Breast epithelium (tissue), 4 donors: ENCODE measurements around the gene KRT4. TPM values are rescaled to one million over a fixed set of nuclear protein-coding genes. Genes with fewer than 3 reads are reported as not detected.

Experiments
- DNase-seq, 2 donors: peaks; one replicate each; pipeline ENCODE4 v3.0.0-alpha.2; 2019; ENCODE audit warnings: low spot score in 2 of 2
- H3K27ac ChIP-seq, 2 donors: fragments of 200-600 bp; sonication (generic) in 1 of 2; one replicate each; pipeline ENCODE4 v1.5.1; 2016 to 2019; ENCODE audit warnings: mild to moderate bottlenecking in 1 of 2
- H3K27me3 ChIP-seq, 2 donors: fragments of 200-600 bp; sonication (generic) in 1 of 2; one replicate each; pipeline versions ENCODE4 v1.5.1 to v1.6.0; 2017 to 2019; ENCODE audit warnings: control low read depth in 1 of 2, mild to moderate bottlenecking in 1 of 2
- H3K36me3 ChIP-seq: fragments of 200-600 bp; one replicate; pipeline ENCODE4 v1.5.1; 2019
- H3K4me1 ChIP-seq, 2 donors: fragments of 200-600 bp; sonication (generic); one replicate each; pipeline ENCODE4 v1.5.1; 2016 to 2019; ENCODE audit warnings: control low read depth in 1 of 2
- H3K4me3 ChIP-seq, 3 donors: fragments of 200-600 bp; sonication (generic); 1 replicate in 2 of 3; 2 replicates in 1 of 3; pipeline ENCODE4 v1.5.1; 2016 to 2019; ENCODE audit warnings: mild to moderate bottlenecking in 3 of 3, moderate library complexity in 2 of 3
- H3K9me3 ChIP-seq, 2 donors: fragments of 200-600 bp; sonication (generic) in 1 of 2; one replicate each; pipeline ENCODE4 v1.5.1; 2016 to 2019; ENCODE audit warnings: control low read depth in 1 of 2
- CTCF ChIP-seq, 3 donors: fragments of 450-650 bp; IDR thresholded peaks; one replicate each; pipeline ENCODE4 v1.5.1; 2016 to 2017; ENCODE audit warnings: antibody characterized with exemption in 3 of 3, mild to moderate bottlenecking in 3 of 3, moderate library complexity in 3 of 3
- POLR2A ChIP-seq: fragments of 450-650 bp; IDR thresholded peaks from one replicate; pipeline ENCODE4 v1.6.1; 2016; ENCODE audit warnings: antibody characterized with exemption, mild to moderate bottlenecking, moderate library complexity
- POLR2AphosphoS5 ChIP-seq, 3 donors: sonication (generic); formaldehyde crosslinking; IDR thresholded peaks; one replicate each; pipeline ENCODE4 v1.6.1; 2017; ENCODE audit warnings: antibody characterized with exemption in 3 of 3
- intact Hi-C: fragments of 100-400 bp; cut with DNase I; formaldehyde crosslinking; loops from one replicate; pipeline ENCODE4 v1.15.1; 2023; ENCODE audit warnings: low total_unique reads
- total RNA-seq, 3 donors: library from RNA; depleted of rRNA; stranded (reverse); fragments of >200 nt; gene quantifications; one replicate each; pipeline ENCODE4 v1.1.0, GENCODE V29; 2016

KRT4 gene
- total RNA-seq, 3 donors from 2014 or later = 0.33 TPM; not detected in 2

GRCh38 chr12:52823761-52824450, 10.0 kb upstream of the KRT4 start:
- H3K36me3 ChIP-seq = no peaks in the 10 kb centered on the region
- intact Hi-C loops = no loop called here

GRCh38 chr12:52822771-52823510, 9.0 kb upstream of the KRT4 start:
- no peaks in the 10 kb centered on the region for H3K9me3 ChIP-seq
- intact Hi-C loops = no loop called here
- DNase-seq = no peak
- H3K4me3 ChIP-seq = no peak overlapping the region
- peaks cover 0 to 4% of the 10 kb centered on the region in 2 donors for H3K27me3 ChIP-seq
- TF ChIP-seq CTCF (IDR thresholded peaks at IDR 0.05) (no peak), POLR2A (no peak), POLR2AphosphoS5 (IDR thresholded peaks at IDR 0.05) (no peak)
- no peaks in the 10 kb centered on the region for H3K36me3 ChIP-seq
- no peaks in the 10 kb centered on the region for H3K4me1 ChIP-seq
- H3K27ac ChIP-seq = no peak overlapping the region

More at GRCh38 chr12:52823761-52824450, 10.0 kb upstream of the KRT4 start:
- DNase-seq = no peak
- Histone ChIP-seq H3K4me1 (no peaks in the 10 kb centered on the region), H3K27me3 (no peaks in the 10 kb centered on the region), H3K27ac (no peak overlapping the region), H3K9me3 (no peaks in the 10 kb centered on the region), H3K4me3 (no peak overlapping the region)
- TF ChIP-seq POLR2A = no peak
- no peak for TF ChIP-seq POLR2AphosphoS5 (IDR thresholded peaks at IDR 0.05)
- no peak for TF ChIP-seq CTCF (IDR thresholded peaks at IDR 0.05)

DNA sequence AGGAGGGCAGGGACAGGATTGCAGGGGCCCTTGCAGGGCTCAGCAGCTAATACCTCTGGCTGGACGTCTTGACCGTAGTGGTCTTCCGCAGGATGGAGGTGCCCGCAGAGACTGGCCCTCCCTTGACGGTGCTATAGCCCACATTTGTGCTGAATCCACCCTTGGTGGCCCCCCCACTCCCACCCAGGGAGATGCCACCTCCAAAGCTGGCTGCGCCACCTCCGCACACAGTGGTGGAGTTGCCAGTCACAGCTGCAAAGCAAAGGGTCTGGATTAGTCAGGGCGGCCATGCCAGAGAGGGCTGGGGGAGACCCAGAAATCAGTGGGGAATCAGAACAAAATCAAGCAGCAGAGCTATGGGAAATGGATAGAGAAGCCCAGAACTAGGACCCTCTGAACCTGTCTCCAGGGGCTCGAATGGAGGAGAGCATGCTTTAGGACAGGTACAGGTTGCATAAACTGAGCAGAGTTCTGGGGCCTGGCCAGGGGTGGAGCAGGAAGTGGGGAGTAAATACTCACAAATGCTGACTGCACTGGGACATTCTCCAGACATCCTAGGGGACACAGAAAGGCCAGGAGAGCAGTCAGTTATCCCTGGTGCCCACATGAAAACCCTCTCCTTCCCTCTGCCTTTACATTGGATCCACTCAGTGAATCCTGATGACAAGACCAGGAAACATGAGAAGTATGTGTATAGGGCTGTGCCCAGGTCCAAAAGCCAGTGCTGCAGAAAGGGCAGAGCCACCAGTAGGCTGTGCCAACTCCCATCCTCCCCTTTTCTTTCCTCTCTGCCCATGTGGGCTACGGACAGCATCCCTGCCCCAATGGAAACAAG, 8.1 kb upstream of the KRT4 start:
- Histone ChIP-seq H3K36me3 (no peaks in the 10 kb centered on the region), H3K4me3 (no peak overlapping the region), H3K27me3 (peaks cover 0 to 4% of the 10 kb centered on the region in 2 donors), H3K27ac (no peak overlapping the region), H3K4me1 (no peaks in the 10 kb centered on the region), H3K9me3 (no peaks in the 10 kb centered on the region)
- DNase-seq = no peak
- TF ChIP-seq CTCF (IDR thresholded peaks at IDR 0.05) (no peak), POLR2AphosphoS5 (IDR thresholded peaks at IDR 0.05) (no peak), POLR2A (no peak)
- intact Hi-C loops = no loop called here

DNA sequence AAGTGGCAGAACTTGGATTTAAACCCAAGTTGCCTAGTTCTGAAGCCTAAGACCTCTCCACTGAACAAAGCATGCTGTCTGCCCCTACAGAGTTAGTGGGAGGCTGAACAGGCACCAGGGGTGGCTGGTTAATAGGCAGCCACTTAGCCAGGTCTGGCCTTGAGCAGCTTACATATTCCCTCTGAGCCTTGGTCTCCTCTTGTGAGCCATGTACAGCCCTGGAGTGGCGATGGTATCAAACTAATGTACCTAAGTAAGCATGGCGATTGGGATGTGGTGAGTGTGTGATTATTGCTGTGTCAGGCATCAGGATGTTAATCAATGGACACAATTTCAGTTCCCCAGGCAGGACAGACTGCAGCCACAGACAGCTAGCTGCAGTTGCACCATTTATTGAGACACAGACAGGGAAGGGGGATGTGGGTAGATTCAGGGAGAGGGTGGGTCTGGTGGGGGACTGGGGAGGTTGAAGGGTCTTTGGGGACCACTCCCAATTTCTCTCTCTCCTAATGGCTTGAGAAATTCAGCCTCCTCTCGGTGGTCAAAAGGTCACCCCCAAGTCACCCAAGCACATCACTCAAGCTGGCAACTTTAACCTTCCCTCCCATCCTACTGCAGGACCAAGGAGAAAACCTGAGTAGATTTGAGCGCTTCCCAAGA, 7.3 kb upstream of the KRT4 start:
- Histone ChIP-seq H3K9me3 (no peaks in the 10 kb centered on the region), H3K4me1 (no peaks in the 10 kb centered on the region), H3K27me3 (peaks cover 0 to 4% of the 10 kb centered on the region in 2 donors), H3K27ac (no peak overlapping the region), H3K4me3 (no peak overlapping the region), H3K36me3 (no peaks in the 10 kb centered on the region)
- DNase-seq = no peak
- intact Hi-C loops = no loop called here
- TF ChIP-seq CTCF (IDR thresholded peaks at IDR 0.05) (no peak), POLR2AphosphoS5 (IDR thresholded peaks at IDR 0.05) (no peak), POLR2A (no peak)
